PFSK-1 (cell line): Measurements from ENCODE around the gene RASEF.

Source experiments
- FOXP2 ChIP-seq: optimal IDR thresholded peaks from 2 replicates; pipeline ENCODE3; 2011; ENCODE audit warnings: borderline replicate concordance, control low read depth, inconsistent platforms; ENCODE audit not compliant: insufficient read depth; ENCODE audit errors: extremely low read length, extremely low read depth
- POLR2AphosphoS5 ChIP-seq: IDR thresholded peaks from 2 replicates; pipeline ENCODE4 v1.6.1; 2012; ENCODE audit warnings: low read depth, mild to moderate bottlenecking, control low read depth, low read length, moderate library complexity
- REST ChIP-seq, 2 experiments: IDR thresholded peaks; 2 replicates each; pipeline versions ENCODE4 v1.6.1 to v1.8.0; 2011 to 2012; ENCODE audit warnings: low read depth in 2 of 2, low read length in 2 of 2, control low read depth in 1 of 2, inconsistent platforms in 1 of 2, mild to moderate bottlenecking in 1 of 2, moderate library complexity in 1 of 2; ENCODE audit not compliant: insufficient read depth in 1 of 2
- SIN3A ChIP-seq: IDR thresholded peaks from 2 replicates; pipeline ENCODE4 v1.6.1; 2012; ENCODE audit warnings: mild to moderate bottlenecking, low read length, moderate library complexity, borderline replicate concordance; ENCODE audit not compliant: insufficient read depth
- TAF1 ChIP-seq: IDR thresholded peaks from 2 replicates; pipeline ENCODE4 v1.6.1; 2012; ENCODE audit warnings: low read length, control low read depth, borderline replicate concordance; ENCODE audit not compliant: insufficient read depth

RASEF gene

GRCh38 chr9:83061990-83062650, 822 bp downstream of the RASEF start:
- TF ChIP-seq POLR2AphosphoS5: no peak
- no peak for TF ChIP-seq FOXP2
- no peak for TF ChIP-seq SIN3A
- no peak for TF ChIP-seq REST (IDR thresholded peaks at IDR 0.05; ENCODE audit: insufficient read depth in 1 of 2, low read depth in 2 of 2, low read length in 2 of 2)
- TF ChIP-seq TAF1: no peak

- no peak for TF ChIP-seq SIN3A
- TF ChIP-seq FOXP2: no peak
- no peak for TF ChIP-seq POLR2AphosphoS5
- TF ChIP-seq REST (IDR thresholded peaks at IDR 0.05; ENCODE audit: insufficient read depth in 1 of 2, low read depth in 2 of 2, low read length in 2 of 2): no peak
- no peak for TF ChIP-seq TAF1
Observed at GRCh38 chr9:83061036-83061435, 1.9 kb downstream of the RASEF start.

DNA sequence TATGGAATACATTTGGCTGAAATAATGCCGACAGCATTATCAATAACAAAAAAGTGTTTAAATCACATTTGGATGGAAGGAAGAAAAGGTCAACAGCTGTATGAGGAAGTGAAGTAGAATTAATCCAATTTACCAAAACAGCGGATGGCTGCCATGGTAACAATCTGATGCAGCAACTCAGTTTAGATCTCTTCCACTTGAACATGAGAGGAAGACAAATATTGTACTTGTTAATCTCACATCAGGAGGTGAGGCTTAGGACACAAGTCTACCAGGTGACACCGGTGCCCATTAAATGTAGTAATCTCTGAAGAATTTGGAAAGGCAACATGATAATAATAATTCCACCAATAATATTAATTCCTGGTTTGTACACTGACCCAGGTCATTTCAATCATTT, 2.4 kb downstream of the RASEF start:
- TF ChIP-seq FOXP2: no peak
- no peak for TF ChIP-seq TAF1
- no peak for TF ChIP-seq SIN3A
- no peak for TF ChIP-seq REST (IDR thresholded peaks at IDR 0.05; ENCODE audit: insufficient read depth in 1 of 2, low read depth in 2 of 2, low read length in 2 of 2)

DNA sequence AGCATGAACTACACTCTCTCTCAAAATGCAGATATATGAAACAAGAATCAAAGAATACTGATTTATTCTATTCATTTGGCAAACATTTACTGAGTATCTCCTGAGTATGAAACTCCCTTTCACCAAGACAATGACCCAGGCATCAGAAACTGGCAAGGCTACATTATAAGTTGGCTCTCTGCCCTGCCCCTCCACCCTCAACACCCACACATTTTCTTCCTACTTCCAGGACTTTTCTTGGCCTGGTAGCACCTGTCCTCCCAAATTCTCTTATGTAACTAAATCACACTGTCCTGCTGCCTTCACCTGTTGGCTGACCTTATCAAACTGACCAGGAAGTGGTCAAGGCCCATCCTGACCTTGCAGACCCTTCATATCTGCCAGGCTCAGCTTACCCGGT, 3.5 kb downstream of the RASEF start:
- no peak for TF ChIP-seq POLR2AphosphoS5
- no peak for TF ChIP-seq REST (IDR thresholded peaks at IDR 0.05; ENCODE audit: insufficient read depth in 1 of 2, low read depth in 2 of 2, low read length in 2 of 2)
- TF ChIP-seq FOXP2: no peak
- no peak for TF ChIP-seq SIN3A
- TF ChIP-seq TAF1: no peak

DNA sequence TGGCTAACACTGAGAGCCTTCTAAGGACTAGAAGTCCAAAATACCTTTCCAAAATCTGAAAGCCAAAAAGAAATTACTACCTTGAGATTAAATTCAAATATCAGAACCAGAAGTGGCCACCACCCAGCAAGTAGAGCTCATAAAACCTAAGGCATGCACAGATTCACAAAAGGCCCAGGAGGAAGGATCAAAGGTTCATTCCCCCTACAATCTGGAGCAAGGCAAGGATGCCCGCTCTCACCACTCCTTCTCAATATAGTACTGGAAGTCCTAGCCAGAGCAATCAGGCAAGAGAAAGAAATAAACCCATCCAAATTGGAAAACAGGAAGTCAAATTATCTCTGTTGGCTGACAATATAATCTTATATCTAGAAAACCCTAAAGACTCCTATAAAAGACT, 6.0 kb downstream of the RASEF start:
- TF ChIP-seq FOXP2 (no peak), SIN3A (no peak), TAF1 (no peak), REST (IDR thresholded peaks at IDR 0.05; ENCODE audit: insufficient read depth in 1 of 2, low read depth in 2 of 2, low read length in 2 of 2) (no peak), POLR2AphosphoS5 (no peak)
